Measurements from ENCODE around the gene NT5C.
"Not testable (repeated sequence)": the region's sequence is repeated elsewhere in the genome, so short reads cannot be mapped to it uniquely, and the experiment has no call there.

NT5C gene

DNA sequence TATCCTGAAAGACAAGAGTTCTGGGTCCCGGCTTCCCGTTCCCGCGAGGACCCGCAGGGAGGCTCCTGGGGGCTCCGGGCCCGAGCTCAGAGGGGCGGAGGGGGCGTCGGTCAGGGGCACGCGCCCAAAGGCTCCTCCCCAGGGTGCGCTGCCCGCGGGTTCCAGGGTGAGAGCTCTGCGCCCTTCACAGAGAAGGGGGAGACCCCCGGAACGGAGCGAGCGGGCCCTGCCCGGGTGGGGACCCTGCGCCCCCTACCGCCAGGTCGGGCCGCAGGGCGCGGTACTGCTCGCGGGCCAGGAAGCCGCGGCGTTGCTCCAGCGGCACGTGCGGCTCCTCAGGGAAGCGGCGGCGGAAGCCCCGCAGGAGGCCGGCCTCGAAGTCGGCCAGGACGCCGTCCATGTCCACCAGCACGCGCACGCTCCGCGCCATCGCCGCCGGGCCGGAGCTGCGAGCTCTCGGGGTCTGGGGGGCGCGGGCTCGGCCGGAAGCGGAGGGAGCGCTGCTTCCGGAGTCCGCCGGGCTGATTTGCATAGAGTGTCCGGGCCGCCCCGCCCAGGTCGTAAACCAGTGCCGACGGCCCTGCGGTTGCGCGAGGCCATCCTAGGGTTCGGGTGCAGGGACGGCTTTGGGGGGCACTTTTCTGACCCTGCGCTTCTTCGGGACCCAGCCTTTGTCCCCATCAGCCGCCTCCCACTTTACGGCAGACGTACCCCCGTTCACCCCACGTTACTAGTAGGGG, at the start of gene NT5C:
Gene NT5C, minus strand, starts transcription at position 465 of the 740 bp plus-strand sequence. Its CDS starts 35 bp downstream, at position 430.
- peak; percentile 92 for DNase-seq

DNA sequence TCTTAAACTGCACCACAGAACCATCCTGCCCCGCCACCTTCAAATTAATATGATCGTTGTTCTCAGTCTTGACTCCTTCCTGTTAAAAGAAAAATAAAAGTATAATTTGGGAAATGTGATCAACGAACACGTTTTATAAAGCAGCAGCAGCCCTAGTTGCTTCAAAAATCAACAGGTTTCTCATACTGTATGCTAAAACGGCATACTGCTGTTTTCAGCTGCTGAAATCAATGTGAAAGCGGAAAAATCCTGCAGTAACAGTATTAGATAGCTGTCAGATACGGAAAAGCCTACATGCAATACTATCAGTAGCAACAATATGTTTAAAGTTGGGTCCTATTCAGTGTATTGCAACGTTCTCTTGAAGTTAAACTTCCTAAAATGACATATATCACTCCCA, 49.6 kb upstream of the NT5C start:
- no peak for DNase-seq

DNA sequence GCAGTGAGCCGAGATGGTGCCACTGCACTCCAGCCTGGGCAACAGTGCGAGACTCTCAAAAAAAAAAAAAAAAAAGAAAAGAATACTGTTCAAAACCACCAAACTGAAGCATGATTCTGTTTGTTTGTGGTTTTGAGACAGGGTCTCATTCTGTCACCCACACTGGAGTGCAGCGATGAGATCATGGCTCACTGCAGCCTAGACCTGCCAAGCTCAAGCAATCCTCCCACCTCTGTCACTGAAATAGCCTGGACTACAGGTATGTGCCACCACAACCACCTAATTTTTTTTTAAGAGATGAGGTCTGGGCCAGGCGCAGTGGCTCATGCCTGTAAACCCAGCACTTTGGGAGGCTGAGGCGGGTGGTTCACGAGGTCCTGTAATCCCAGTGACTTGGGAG, 46.9 kb upstream of the NT5C start:
- no peak for DNase-seq

DNA sequence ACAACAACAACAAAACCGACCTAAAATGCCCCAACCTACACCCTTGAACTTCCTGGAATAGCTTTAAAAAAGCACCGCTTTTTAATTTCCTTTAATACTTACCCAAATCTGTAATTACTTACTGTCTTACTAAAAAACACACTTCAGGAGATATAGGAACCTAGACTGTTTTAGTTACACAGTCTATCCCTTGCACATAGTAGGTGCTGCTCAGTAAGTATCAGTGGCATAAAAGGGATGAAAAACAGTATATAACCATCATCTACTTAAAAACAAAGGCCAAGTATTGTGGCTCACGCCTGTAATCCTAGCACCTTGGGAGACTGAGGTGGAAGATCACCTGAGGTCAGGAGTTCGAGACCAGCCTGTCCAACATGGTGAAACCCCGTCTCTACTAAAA, 45.1 kb upstream of the NT5C start:
- DNase-seq = no peak

DNA sequence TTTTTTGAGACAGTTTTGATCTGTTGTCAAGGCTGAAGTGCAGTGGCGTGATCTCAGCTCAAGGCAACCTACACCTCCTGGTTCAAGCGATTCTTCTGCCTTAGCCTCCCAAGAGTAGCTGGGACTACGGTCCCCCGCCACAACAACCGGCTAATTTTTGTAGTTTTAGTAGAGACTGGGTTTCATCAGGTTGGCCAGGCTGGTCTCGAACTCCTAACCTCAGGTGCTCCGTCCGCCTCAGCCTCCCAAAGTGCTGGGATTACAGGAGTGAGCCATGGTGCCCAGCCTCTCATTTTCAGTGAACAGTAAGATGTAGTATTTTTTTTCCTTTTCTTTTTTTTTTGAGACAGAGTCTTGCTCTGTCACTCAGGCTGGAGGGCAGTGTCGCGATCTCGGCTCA, 43.5 kb upstream of the NT5C start:
- DNase-seq = no peak

DNA sequence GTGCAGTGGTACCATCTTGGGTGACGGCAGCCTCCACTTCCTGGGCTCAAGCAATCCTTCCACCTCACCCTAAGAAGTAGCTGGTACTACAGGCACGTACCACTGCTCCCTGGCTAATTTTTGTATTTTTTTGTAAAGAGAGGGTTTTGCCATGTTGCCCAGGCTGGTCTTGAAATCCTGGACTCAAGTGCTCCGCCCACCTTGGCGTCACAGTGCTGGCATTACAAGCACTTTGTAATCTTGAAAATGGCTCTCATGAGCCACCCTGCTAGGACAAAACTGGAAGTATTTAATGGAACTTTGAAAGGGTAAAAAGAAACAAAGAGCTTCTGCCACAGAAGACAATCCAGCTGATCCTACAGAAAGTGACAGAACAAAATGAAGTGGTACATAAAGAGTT, 42.0 kb upstream of the NT5C start:
- no peak for DNase-seq

DNA sequence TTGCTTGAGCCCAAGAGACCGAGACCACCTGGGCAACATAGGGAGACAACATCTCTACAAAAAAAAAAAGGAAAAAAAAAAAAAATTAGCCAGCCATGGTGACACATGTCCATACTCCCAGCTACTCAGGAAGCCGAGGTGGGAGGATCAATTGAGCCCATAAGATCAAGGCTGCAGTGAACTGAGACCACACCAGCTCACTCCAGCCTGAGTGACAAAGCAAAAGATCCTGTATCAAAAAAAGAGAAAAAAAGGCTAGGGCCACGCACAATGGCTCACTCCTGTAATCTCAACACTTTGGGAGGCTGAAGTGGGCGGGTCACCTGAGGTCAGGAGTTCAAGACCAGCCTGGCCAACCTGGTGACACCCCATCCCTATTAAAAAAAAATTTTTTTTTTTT, 37.5 kb upstream of the NT5C start:
- no peak for DNase-seq

DNA sequence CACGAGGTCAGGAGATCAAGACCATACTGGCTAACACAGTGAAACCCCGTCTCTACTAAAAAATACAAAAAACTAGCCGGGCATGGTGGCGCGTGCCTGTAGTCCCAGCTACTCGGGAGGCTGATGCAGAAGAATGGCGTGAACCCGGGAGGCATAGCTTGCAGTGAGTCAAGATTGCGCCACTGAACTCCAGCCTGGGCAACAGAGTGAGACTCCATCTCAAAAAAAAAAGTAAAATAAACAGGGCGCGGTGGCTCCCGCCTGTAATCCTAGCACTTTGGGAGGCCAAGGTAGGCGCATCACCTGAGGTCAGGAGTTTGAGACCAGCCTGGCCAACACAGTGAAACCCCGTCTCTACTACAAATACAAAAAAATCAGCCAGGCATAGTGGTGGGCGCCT, 33.1 kb upstream of the NT5C start:
- DNase-seq = not testable (repeated sequence)

DNA sequence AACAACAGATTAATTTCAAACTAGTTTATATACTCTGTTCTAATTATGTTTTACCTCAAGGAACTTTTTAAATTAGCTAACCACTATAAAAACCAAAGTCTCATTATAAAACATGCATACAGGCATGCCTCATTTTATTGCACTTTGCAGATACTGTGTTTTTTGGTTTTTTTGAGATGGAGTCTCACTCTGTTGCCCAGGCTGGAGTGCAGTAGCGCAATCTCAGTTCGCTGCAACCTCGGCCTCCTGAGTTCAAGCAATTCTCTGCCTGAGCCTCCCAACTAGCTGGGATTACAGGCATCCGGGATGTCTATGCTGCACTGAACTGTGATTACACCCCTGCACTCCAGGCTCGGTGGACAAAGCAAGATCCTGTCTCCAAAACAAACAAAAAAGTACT, 31.5 kb upstream of the NT5C start:
- no peak for DNase-seq

DNA sequence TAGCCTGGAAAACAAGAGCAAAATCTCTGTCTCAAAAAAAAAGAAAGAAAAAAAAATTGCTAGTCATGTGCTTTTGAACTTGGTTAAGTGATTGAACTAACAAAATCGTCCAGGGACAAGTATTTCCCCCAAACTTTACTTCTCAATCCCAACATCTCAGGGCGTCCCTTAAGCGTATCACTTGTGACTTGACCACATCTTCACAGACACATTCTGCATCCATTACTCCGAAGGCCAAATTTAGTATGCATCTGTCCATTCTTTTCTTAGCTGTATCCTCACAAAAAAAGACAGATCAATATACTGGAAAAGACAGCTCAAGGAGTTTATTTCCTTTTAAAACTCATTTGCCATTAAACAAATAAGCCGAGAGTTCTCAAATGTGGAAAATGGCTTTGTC, 28.7 kb upstream of the NT5C start:
- DNase-seq = no peak

DNA sequence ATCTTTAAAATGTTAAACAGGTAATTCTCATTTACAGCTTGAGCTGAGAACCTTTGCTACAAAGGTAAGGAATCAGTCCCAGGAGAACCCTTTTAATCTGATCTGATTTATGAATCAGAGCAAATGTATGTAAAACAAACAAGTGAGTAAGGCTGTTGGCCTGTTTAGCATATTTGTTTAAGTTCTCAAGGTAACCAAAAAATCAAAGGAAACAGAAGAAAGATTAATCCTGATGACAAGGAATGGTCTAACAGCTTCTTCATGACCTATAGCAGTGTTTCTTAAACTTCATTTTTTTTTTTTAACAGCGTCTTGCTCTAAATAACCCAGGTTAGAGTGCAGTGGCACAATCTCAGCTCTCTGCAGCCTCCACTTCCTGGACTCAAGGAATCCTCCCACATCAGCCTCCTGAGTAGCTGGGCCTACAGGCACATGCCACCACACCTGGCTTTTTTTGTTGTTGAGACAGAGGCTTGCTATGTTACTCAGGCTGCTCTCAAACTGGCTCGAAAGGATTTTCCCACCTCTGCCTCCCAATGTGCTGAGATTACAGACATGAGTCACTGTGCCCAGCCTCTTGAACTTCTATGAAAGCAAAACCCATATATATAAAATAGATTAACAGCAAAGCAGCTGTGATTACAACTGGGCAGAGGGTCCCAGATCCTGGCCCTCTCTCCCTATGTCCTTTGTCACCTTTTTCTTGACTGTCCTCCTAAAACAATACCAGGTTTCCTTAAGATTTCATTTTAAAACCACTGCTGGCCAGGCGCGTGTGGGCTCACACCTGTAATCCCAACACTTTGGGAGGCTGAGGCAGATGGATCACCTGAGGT, 27.9 kb upstream of the NT5C start:
- no peak for DNase-seq

DNA sequence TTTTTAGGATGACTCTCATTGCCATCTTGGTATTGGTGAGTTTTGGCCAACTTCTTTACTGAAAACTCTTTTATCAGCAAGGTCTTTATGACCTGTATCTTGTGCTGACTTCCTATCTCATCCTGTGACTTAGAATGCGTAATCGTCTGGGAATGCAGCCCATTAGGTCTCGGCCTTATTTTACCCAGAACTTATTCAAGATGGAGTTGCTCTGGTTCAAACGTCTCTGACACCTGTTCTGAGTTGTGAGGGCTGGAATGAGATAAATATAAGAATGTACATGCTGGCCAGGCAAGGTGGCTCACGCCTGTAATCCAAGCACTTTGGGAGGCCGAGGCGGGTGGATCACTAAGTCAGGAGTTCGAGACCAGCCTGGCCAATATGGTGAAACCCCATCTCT, 26.9 kb upstream of the NT5C start:
- not testable (repeated sequence) for DNase-seq

DNA sequence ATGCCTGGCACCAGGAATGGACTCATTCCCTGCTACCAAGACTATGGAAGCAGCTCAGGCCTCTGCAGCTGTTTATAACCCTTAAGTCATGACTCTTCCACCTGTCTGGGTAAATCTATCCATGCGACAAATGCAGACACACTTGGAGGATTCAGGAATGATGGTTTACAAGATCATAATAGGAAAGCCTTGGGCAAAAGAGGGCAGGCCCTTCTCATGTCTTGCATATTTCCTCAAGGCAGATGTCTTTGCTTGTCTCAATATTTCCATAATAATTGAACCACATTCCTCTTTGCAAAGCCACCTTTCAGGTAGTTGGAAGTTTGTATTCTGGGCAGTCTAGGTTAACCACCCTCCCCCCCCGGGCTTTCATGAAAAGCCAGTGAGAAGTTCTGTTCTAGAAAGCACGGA, 23.7 kb upstream of the NT5C start:
- peak; percentile 39 for DNase-seq

DNA sequence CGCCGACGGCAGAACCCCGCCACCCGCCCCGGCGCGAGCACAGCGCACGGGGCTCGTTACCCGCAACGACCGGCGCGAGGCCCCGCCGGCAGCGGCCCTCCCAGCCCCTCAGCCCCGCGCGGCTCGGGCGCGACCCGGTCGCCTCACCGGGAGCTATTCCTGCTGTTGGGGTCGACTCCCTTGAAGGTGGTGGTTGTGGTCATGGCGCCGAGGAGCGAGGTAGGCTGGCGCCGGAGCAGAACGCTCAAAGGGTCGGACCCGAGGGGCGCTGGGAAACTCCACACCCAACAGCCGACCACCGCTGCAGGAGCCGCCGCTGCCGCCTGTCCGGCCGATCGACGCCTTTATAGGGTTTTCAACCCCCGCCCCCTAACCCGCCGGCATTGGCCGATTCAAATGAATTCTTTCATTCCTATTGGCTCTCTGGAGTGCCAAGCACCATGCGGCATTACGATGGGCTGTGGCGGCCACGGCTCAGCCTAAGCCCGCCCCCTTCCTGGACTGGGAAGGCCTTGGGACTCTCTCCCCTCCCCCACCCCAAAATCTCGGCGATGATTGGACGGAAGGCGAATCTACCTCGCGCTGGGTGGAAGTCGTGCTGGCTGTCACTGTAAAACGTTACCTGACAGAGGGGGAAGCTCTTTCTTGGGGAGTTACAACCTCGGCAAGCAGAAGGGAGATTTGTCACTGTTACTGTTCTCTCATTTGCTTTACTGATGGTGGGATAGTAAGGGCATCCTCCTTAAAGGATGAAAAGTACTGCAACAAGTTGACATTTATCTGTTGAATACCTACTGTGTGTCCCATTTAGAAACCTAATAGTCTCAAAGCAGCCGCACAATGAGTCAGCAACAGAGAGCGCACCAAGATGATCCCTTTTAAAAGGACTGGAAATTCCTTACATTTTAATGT, 22.9 kb upstream of the NT5C start, which contains the start of gene JPT1:
Gene JPT1, minus strand, starts transcription at position 318 of the 912 bp plus-strand sequence. Its CDS starts 115 bp downstream, at position 203.
- DNase-seq = peak; percentile 99

DNA sequence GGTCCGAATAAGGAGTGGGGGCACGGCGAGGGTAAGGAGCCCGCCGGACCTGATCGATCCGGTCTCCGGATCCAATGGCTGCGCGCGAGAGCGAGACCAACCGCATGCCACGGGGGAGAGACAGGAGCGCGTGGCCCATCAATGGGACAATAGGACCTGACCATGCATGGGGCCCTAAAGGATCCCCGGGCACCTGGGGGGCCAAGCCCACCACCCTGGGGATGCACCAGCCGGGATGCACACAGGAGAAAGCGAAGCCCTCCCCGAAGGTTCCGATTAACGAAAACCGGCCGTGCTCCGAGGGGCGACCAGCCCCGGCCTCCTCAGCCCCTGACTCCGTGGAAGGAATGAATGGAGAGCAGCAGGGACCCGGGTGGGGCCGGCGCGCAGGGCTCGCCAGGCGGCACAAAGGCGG, 22.2 kb upstream of the NT5C start:
- peak; percentile 55 for DNase-seq

DNA sequence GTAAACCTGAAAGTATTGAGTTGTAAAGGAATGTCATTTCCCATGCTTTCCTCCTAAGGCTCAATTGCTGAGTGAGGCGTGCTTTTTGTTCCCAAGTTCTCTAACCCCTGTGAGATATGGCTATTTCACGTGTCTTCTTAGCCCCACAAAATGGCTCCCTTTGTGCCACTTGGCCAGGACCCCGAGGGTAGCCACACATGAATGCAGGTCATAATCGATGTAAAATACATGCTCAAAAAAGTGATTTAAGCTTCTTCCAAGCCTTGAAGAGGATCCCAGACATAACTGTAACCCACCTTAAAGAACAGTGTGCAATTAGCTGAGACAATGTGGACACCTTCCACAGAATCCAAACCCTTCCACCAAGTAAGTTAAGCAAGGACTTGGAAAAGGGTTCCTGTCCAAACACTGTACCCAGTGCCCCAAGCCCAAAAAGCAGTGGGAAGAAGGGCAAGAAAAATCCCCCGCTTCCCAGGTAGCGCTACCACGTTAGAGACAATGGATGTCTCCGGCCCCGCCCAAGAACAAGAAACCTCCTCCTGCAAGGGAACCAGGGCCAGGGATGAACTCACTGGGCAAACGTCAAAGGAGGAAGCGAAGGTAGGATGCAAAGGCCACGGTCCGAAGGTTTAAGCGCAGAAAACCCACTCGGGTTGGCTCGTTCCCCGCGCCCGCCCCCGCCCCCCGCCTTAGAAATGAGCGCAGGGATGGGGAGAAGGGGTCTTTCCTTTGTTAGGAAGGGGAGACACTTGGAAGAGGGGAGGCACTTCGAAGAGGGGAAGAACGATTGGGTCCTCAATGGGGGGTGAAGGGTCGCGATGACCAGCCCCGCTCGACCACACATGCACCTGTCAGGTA, 21.6 kb upstream of the NT5C start:
- DNase-seq = peak; percentile 61

DNA sequence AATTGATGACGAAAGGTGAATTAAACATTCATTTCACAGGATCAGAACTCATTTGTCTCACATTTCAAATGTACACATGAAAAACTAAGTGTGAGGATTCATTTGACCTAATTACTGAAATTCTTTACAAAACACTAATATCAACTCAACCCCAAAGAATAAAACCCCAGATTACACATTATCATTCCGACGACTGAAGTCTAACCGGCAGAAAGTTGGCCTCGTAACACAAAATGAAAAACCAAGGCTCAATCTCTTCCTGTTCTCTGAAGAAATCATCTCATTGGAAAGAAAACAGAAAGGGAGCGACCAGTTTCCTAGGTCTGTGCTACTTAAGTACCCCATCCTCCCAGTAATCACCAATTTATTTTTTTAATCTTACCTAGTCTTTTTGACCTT, 21.0 kb upstream of the NT5C start:
- DNase-seq = no peak

DNA sequence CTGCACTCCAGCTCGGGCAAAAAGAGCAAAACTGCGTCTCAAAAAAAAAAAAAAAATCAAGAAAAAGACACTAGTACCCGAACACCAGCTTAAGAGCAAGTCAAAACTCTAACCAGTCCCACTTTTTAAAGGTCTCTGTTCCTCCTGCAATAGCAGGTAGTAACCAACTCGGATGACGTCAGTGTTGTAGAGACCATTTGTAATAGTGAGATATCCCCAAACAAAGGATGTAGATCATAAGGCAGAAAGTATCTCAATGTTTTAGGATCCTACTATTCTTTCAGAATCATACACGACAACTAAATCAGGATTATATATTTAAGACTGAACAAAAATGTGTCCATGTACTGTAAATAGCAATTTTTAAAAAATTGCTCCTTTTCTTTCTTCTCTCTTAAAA, 20.4 kb upstream of the NT5C start:
- no peak for DNase-seq

DNA sequence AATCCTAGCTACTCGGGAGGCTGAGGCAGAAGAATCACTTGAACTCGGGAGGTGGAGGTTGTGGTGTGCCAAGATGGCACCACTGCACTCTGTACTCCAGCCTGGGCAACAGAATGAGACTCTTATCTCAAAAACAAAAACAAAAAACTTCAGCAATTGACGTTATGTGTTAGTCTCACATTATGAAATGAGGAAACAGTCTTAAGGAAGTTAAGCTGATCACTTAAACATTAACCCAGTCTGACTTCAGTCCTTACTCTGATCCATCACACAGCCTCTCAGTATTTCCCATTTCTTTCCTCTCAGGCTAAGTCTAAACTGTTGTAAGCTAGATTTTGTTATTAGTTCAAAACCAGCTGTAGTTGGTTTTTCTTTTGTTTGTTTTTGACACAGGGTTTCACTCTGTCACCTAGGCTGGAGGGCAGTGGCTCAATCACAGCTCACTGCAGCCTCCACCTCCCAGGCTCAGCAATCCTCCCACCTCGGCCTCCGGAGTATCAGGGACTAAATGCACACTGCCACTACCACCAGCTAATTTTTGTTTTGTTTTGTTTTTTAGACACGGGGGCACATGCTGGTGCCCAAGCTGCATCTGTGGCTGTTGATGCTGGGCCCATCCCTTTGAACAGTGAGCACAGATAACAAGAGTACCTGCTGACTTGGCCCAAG, 16.5 kb upstream of the NT5C start:
- no peak for DNase-seq

DNA sequence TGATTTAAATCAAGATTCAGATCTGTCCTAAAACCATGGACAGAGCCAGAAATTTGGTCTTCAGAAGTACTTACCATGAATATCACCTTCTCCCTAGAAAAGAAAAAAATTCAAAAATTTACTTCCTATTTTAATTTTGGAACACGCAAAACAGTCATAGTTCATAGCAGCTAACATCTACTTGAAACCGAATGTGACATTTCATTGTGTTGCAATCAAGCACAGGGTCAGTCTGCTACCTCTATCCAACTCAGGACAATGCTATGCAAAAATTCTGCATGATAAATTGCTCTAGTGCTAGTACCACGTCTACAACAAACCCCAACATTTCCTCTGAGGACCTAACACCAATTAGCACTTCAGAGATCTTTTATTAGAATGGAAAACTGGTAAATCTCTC, 15.1 kb upstream of the NT5C start:
- DNase-seq = no peak

DNA sequence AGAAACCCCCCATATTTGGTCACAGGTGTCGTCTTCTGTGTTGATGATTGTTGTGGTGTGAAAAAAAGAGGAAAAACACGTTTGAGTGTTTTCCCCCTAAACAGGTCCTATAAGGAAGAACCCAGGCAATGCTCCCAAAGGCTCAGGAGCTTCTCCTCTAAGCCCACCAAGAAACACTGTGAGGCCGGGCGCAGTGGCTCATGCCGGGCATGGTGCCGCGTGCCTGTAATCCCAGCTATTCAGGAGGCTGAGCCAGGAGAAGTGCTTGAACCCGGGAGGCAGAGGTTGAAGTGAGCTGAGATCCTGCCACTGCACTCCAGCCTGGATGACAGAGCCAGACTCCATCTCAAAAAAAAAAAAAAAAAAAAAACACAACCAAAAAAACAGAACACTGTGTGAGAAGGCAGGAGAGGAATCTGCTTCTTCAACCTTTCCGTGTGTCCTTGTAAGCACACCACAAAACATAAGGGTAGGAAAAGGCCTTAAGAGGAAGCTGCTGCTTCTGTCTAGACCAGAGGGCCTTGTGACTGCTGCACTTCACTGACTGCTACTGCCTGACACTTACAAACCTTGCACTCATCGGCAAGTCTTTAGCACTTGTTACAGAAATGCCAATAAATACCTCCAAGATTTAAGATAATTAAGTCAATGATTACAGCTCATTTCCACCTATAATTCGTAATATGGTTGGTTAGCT, 13.4 kb upstream of the NT5C start:
- no peak for DNase-seq

Measured in right hindlimb (tissue), 1 donor.